ENCODE data around the gene ATAD2B. TPM values are rescaled to one million over a fixed set of nuclear protein-coding genes. Genes with fewer than 3 reads are reported as not detected.

The ATAD2B gene
- total RNA-seq, 3 donors from 2014 or later: 25.8 to 38.5 (median 27.9) TPM

- no peak for TF ChIP-seq CTCF (IDR thresholded peaks at IDR 0.05)
- no peaks in the 10 kb centered on the region for H3K9me3 ChIP-seq
- H3K4me3 ChIP-seq: no peak overlapping the region
- ATAC-seq (no peak), DNase-seq (no peak)
- intact Hi-C loops (cut with DNase I, micrococcal nuclease): no loop called here
- H3K36me3 ChIP-seq (ENCODE audit: low read depth): no peaks in the 10 kb centered on the region
- H3K4me1 ChIP-seq (ENCODE audit: low read depth): no peaks in the 10 kb centered on the region
Observed at GRCh38 chr2:23769364-23769763, 157.6 kb downstream of the ATAD2B start.

DNA sequence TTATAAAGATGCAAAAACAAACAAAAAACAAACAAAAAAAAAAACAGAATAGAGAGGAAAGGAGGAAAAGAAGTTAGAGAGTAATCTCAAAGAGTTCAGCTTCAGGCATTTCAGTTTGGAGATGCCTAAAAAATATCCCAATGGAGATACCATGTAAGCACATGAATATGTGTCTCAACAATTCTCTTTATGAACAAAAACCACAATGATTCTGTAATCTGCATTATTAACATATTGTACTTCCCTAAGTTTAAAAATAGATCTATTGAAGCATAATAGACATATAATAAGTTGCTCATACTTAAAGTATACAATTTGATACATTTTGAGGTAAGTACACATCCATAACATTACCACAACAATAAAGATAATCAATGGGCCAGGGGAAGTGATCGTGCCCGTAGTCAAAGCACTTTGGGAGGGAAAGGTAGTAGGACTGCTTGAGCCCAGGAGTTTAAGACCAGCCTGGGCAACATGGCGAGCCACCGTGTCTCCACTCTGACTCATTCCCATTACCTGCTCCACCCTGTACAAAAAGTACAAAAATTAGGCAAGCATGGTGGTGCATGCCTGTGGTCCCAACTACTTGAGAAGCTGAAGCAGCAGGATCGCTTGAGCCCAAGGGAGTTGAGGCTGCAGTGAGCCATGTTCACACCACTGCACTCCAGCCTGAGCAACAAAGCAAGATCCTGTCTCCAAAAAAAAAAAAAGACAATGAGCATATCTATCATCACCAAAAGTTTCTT, 158.9 kb downstream of the ATAD2B start:
- H3K9me3 ChIP-seq: no peaks in the 10 kb centered on the region
- no peak for TF ChIP-seq CTCF (IDR thresholded peaks at IDR 0.05)
- intact Hi-C loops (cut with DNase I, micrococcal nuclease): no loop called here
- no peaks in the 10 kb centered on the region for H3K36me3 ChIP-seq (ENCODE audit: low read depth)
- DNase-seq (no peak), ATAC-seq (no peak)
- H3K4me3 ChIP-seq: no peak overlapping the region
- H3K4me1 ChIP-seq (ENCODE audit: low read depth): no peaks in the 10 kb centered on the region

GRCh38 chr2:23762141-23762540, 164.8 kb downstream of the ATAD2B start:
- no peak for TF ChIP-seq CTCF (IDR thresholded peaks at IDR 0.05)
- no peak for ATAC-seq
- intact Hi-C loops (cut with DNase I, micrococcal nuclease): no loop called here

DNA sequence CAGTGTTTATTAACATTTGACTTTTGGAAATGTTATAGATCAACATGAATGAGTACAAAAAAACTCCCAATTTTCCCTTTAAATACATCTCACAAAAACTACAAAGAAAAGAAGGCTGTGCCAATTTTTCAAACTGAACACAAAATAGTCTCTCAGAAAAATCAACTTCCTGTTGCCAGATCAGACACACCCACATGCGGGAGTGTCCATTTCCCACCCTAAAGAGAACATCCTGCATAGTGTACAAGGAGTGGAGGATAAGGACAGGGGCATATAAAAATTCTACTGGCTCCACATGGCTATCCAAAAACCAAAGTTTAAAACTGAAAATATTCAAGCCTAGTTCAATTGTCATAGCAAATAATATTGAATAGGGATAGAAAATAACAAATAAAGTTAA, 165.3 kb downstream of the ATAD2B start:
- peak in 1 of 3 donors; percentile 43 for DNase-seq
- H3K36me3 ChIP-seq (ENCODE audit: low read depth): no peaks in the 10 kb centered on the region
- peak; percentile 73 for ATAC-seq
- no peak overlapping the region for H3K4me3 ChIP-seq
- no peaks in the 10 kb centered on the region for H3K4me1 ChIP-seq (ENCODE audit: low read depth)
- intact Hi-C loops (cut with DNase I, micrococcal nuclease): no loop called here
- no peaks in the 10 kb centered on the region for H3K9me3 ChIP-seq
- no peak for TF ChIP-seq CTCF (IDR thresholded peaks at IDR 0.05)

More at GRCh38 chr2:23762141-23762540, 164.8 kb downstream of the ATAD2B start:
- Histone ChIP-seq H3K9me3 (no peaks in the 10 kb centered on the region), H3K36me3 (ENCODE audit: low read depth) (no peaks in the 10 kb centered on the region), H3K4me1 (ENCODE audit: low read depth) (no peaks in the 10 kb centered on the region), H3K4me3 (no peak overlapping the region)
- DNase-seq: no peak

GRCh38 chr2:23760736-23761135, 166.2 kb downstream of the ATAD2B start:
- Histone ChIP-seq H3K4me1 (ENCODE audit: low read depth) (no peaks in the 10 kb centered on the region), H3K9me3 (no peaks in the 10 kb centered on the region), H3K4me3 (no peak overlapping the region), H3K36me3 (ENCODE audit: low read depth) (no peaks in the 10 kb centered on the region)
- no peak for TF ChIP-seq CTCF (IDR thresholded peaks at IDR 0.05)
- DNase-seq (no peak), ATAC-seq (no peak)
- intact Hi-C loops (cut with DNase I, micrococcal nuclease): no loop called here

Measured in mucosa of descending colon (tissue), 3 donors.